Measurements from ENCODE around the gene CLEC2D. TPM values are rescaled to one million over a fixed set of nuclear protein-coding genes. Genes with fewer than 3 reads are reported as not detected.

Gene CLEC2D
- total RNA-seq, 2 donors from 2014 or later: 19.3 to 21.5 TPM

DNA sequence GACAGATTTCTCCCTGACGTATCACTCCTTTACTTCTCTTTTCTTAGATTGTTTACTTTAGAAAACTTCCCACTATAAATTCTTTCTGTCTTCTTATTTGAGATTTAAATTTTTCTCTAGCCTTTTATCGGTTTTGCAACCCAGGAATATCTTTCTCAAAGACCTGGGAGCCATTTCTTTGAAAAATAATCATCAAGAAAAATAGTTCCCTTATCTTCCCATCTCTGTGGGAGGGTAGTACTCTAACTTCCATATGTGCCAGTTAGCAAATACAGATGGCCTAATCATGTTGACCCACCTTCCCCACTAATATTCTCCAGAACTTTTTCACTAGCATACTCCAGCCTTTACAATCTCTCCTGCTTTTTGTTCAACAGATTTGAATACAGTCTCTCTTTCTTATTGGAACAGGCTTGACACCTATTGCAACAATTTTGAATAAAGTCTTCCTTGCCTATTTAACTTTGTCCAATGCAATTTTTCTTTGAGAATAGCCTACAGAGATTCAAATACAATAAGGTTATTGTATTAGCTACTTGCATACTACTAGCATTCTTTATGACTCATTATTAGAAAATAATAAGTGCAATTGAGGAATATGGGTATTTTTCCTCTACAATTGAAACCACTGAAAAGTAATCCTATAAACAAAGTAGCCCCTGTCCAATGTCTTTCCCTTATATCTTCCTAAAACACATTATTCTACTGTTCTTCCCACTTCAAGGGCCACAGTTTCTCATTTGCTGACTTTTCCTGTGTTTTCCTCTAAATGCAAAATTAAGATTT, 34.4 kb upstream of the CLEC2D start:
- H3K27ac ChIP-seq (ENCODE audit: low read depth, low read length): no peak overlapping the region
- peaks cover 13% of the 10 kb centered on the region for H3K9me3 ChIP-seq (ENCODE audit: control insufficient read depth, low read length)
- WGBS, 2 experiments (ENCODE audit: insufficient coverage in 1 of 2, insufficient read length in 1 of 2): 97% methylated on average over 2 of the region's 2 CpGs; no CpG with 5 or more reads in 1 of the 2 experiments
- no peaks in the 10 kb centered on the region for H3K36me3 ChIP-seq (ENCODE audit: control insufficient read depth, insufficient read depth, low read length)
- no peaks in the 10 kb centered on the region for H3K27me3 Mint-ChIP-seq (ENCODE audit: insufficient read depth)
- DNase-seq: no peak
- H3K9ac ChIP-seq (ENCODE audit: extremely low read depth, low read length, poor library complexity, severe bottlenecking): no peak overlapping the region
- no peaks in the 10 kb centered on the region for H3K4me1 ChIP-seq (ENCODE audit: control insufficient read depth, insufficient read depth, low read length)
- H3K4me3 Mint-ChIP-seq: no peak overlapping the region
- H3K4me3 ChIP-seq (ENCODE audit: low read length): no peak overlapping the region
- peaks cover 52% of the 10 kb centered on the region for H3K9me3 Mint-ChIP-seq
- no peak overlapping the region for H3K27ac Mint-ChIP-seq
- H3K27me3 ChIP-seq (ENCODE audit: control insufficient read depth, insufficient read depth, low read length, poor library complexity, severe bottlenecking): no peaks in the 10 kb centered on the region
- TF ChIP-seq CTCF (conservative IDR thresholded peaks at IDR 0.05): no peak
- peaks cover 12% of the 10 kb centered on the region for H3K36me3 Mint-ChIP-seq (ENCODE audit: low read depth)
- H3K4me1 Mint-ChIP-seq: no peaks in the 10 kb centered on the region

DNA sequence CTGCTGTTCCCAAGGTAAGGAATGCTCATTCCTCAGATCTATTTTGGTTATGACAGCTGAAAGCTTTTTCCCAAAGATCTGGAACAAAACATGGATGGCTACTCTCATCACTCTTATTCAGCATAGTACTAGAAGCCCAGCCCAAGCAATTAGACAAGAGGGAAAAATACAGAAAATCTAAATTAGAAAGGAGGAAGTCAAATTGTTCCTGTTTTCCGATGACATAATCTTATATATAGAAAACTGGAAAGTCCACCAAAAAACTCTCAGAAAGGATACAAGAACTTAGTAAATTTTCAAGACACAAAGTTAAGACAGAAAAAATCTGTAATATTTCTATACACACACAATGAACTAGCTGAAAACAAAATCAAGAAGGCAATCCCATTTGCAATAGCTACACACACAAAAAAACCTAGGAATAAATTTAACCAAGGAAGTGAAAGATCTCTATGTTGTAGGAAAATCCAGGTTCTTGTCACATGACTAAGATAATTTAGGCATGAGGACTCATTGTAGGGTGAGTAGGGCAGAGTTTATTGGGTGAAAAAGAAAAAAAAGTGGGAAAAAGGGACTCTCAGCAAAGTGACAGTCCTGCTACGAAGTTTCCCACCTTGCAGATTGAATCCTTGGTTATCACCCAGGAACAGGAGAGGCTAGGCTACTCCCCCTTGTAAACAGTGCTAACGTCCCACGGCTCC, 33.2 kb upstream of the CLEC2D start:
- Mint-ChIP-seq H3K4me1 (no peaks in the 10 kb centered on the region), H3K36me3 (ENCODE audit: low read depth) (peaks cover 12% of the 10 kb centered on the region), H3K27ac (no peak overlapping the region), H3K9me3 (peaks cover 46% of the 10 kb centered on the region), H3K4me3 (no peak overlapping the region), H3K27me3 (ENCODE audit: insufficient read depth) (no peaks in the 10 kb centered on the region)
- H3K4me3 ChIP-seq (ENCODE audit: low read length): no peak overlapping the region
- H3K27ac ChIP-seq (ENCODE audit: low read depth, low read length): no peak overlapping the region
- WGBS, 2 experiments (ENCODE audit: insufficient coverage in 1 of 2, insufficient read length in 1 of 2): 81 to 90% methylated on average over 3 to 4 of the region's 4 CpGs
- no peaks in the 10 kb centered on the region for H3K4me1 ChIP-seq (ENCODE audit: control insufficient read depth, insufficient read depth, low read length)
- H3K9ac ChIP-seq (ENCODE audit: extremely low read depth, low read length, poor library complexity, severe bottlenecking): no peak overlapping the region
- no peak for TF ChIP-seq CTCF (conservative IDR thresholded peaks at IDR 0.05)
- no peaks in the 10 kb centered on the region for H3K36me3 ChIP-seq (ENCODE audit: control insufficient read depth, insufficient read depth, low read length)
- H3K9me3 ChIP-seq (ENCODE audit: control insufficient read depth, low read length): peaks cover 13% of the 10 kb centered on the region
- no peak for DNase-seq
- H3K27me3 ChIP-seq (ENCODE audit: control insufficient read depth, insufficient read depth, low read length, poor library complexity, severe bottlenecking): no peaks in the 10 kb centered on the region

DNA sequence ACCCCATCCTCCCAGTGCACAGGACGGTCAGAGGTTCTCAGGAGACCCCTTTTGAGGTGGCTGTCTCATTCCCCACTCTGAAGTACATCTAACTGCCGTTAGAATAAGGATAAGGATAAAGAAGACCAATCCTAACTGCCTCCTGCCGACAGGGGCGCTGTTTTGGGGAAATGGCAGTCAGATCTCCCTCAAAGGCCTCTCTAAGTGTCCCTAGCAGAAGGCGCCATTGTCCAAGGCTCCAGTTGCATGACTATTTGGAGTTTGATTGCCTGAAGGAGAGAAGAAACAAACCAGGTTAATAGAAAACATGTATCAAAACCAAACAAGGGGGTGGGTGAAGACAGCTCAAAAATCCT, 32.7 kb upstream of the CLEC2D start:
- no peaks in the 10 kb centered on the region for H3K27me3 ChIP-seq (ENCODE audit: control insufficient read depth, insufficient read depth, low read length, poor library complexity, severe bottlenecking)
- H3K4me3 ChIP-seq (ENCODE audit: low read length): no peak overlapping the region
- no peaks in the 10 kb centered on the region for H3K4me1 ChIP-seq (ENCODE audit: control insufficient read depth, insufficient read depth, low read length)
- H3K36me3 Mint-ChIP-seq (ENCODE audit: low read depth): peaks cover 8% of the 10 kb centered on the region
- peak; percentile 46 for TF ChIP-seq CTCF (conservative IDR thresholded peaks at IDR 0.05)
- H3K4me3 Mint-ChIP-seq: no peak overlapping the region
- H3K4me1 Mint-ChIP-seq: no peaks in the 10 kb centered on the region
- H3K9ac ChIP-seq (ENCODE audit: extremely low read depth, low read length, poor library complexity, severe bottlenecking): no peak overlapping the region
- peaks cover 43% of the 10 kb centered on the region for H3K9me3 Mint-ChIP-seq
- H3K36me3 ChIP-seq (ENCODE audit: control insufficient read depth, insufficient read depth, low read length): no peaks in the 10 kb centered on the region
- peaks cover 13% of the 10 kb centered on the region for H3K9me3 ChIP-seq (ENCODE audit: control insufficient read depth, low read length)
- 87 to 100% methylated on average over 1 to 5 of the region's 5 CpGs for WGBS, 2 experiments (ENCODE audit: insufficient coverage in 1 of 2, insufficient read length in 1 of 2)
- no peaks in the 10 kb centered on the region for H3K27me3 Mint-ChIP-seq (ENCODE audit: insufficient read depth)
- DNase-seq: peak; percentile 75
- no peak overlapping the region for H3K27ac Mint-ChIP-seq
- H3K27ac ChIP-seq (ENCODE audit: low read depth, low read length): no peak overlapping the region
